Measurements from ENCODE around the gene RNF215. TPM values are rescaled to one million over a fixed set of nuclear protein-coding genes. Genes with fewer than 3 reads are reported as not detected.

Gene RNF215
- total RNA-seq, 1 experiment from 2014 or later, result 48.8 TPM

GRCh38 chr22:30413745-30414524 lies 26.7 kb upstream of the RNF215 start:
- intact Hi-C loops (cut with micrococcal nuclease; ENCODE audit: unreplicated experiment), result no loop called here
- CTCF ChIA-PET, result no interaction called here
- Mint-ChIP-seq H3K27ac (ENCODE audit: unreplicated experiment) (no peak overlapping the region), H3K9me3 (ENCODE audit: low read depth, unreplicated experiment) (no peaks in the 10 kb centered on the region), H3K36me3 (ENCODE audit: insufficient read depth, unreplicated experiment) (peaks cover 78% of the 10 kb centered on the region), H3K4me1 (ENCODE audit: low read depth, unreplicated experiment) (peaks cover 19% of the 10 kb centered on the region), H3K4me3 (ENCODE audit: low read depth, unreplicated experiment) (no peak overlapping the region), H3K27me3 (ENCODE audit: unreplicated experiment) (no peaks in the 10 kb centered on the region)
- TF ChIP-seq, protein P1, sequence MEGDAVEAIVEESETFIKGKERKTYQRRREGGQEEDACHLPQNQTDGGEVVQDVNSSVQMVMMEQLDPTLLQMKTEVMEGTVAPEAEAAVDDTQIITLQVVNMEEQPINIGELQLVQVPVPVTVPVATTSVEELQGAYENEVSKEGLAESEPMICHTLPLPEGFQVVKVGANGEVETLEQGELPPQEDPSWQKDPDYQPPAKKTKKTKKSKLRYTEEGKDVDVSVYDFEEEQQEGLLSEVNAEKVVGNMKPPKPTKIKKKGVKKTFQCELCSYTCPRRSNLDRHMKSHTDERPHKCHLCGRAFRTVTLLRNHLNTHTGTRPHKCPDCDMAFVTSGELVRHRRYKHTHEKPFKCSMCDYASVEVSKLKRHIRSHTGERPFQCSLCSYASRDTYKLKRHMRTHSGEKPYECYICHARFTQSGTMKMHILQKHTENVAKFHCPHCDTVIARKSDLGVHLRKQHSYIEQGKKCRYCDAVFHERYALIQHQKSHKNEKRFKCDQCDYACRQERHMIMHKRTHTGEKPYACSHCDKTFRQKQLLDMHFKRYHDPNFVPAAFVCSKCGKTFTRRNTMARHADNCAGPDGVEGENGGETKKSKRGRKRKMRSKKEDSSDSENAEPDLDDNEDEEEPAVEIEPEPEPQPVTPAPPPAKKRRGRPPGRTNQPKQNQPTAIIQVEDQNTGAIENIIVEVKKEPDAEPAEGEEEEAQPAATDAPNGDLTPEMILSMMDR (IDR thresholded peaks at IDR 0.05; ENCODE audit: unreplicated experiment), result no peak
- no TSS peak for BruUV-seq (replicated peaks)
- no peak for DNase-seq

- BruUV-seq (replicated peaks), result no TSS peak
- H3K4me1 Mint-ChIP-seq (ENCODE audit: low read depth, unreplicated experiment), result peaks cover 19% of the 10 kb centered on the region
- H3K27ac Mint-ChIP-seq (ENCODE audit: unreplicated experiment), result no peak overlapping the region
- TF ChIP-seq, protein P1 (IDR thresholded peaks at IDR 0.05; ENCODE audit: unreplicated experiment), result no peak
- intact Hi-C loops (cut with micrococcal nuclease; ENCODE audit: unreplicated experiment), result no loop called here
- no peak overlapping the region for H3K4me3 Mint-ChIP-seq (ENCODE audit: low read depth, unreplicated experiment)
- peaks cover 80% of the 10 kb centered on the region for H3K36me3 Mint-ChIP-seq (ENCODE audit: insufficient read depth, unreplicated experiment)
- no peak for DNase-seq
- H3K9me3 Mint-ChIP-seq (ENCODE audit: low read depth, unreplicated experiment), result no peaks in the 10 kb centered on the region
- H3K27me3 Mint-ChIP-seq (ENCODE audit: unreplicated experiment), result no peaks in the 10 kb centered on the region
- CTCF ChIA-PET, result interaction anchor here (0.6 to 0.7 kb wide), 2 partner anchors 247 to 923 kb away, joined by 3 to 4 read pairs; no protein-coding TSS in a partner anchor
Observed at GRCh38 chr22:30413001-30413400, 25.8 kb upstream of the RNF215 start.

GRCh38 chr22:30411780-30412179 lies 24.6 kb upstream of the RNF215 start:
- Mint-ChIP-seq H3K4me3 (ENCODE audit: low read depth, unreplicated experiment) (no peak overlapping the region), H3K4me1 (ENCODE audit: low read depth, unreplicated experiment) (peaks cover 12% of the 10 kb centered on the region), H3K27ac (ENCODE audit: unreplicated experiment) (peak overlapping the region; percentile 32), H3K36me3 (ENCODE audit: insufficient read depth, unreplicated experiment) (peaks cover 75% of the 10 kb centered on the region), H3K27me3 (ENCODE audit: unreplicated experiment) (no peaks in the 10 kb centered on the region), H3K9me3 (ENCODE audit: low read depth, unreplicated experiment) (no peaks in the 10 kb centered on the region)
- no TSS peak for BruUV-seq (replicated peaks)
- CTCF ChIA-PET, result interaction anchor here (1.6 kb wide), 1 partner anchor 9 kb away, joined by 3 read pairs; no protein-coding TSS in a partner anchor
- TF ChIP-seq, protein P1 (IDR thresholded peaks at IDR 0.05; ENCODE audit: unreplicated experiment), result no peak
- intact Hi-C loops (cut with micrococcal nuclease; ENCODE audit: unreplicated experiment), result no loop called here
- DNase-seq, result no peak

GRCh38 chr22:30408388-30409102 lies 21.3 kb upstream of the RNF215 start:
- no peaks in the 10 kb centered on the region for H3K27me3 Mint-ChIP-seq (ENCODE audit: unreplicated experiment)
- no peaks in the 10 kb centered on the region for H3K4me1 Mint-ChIP-seq (ENCODE audit: low read depth, unreplicated experiment)
- intact Hi-C loops (cut with micrococcal nuclease; ENCODE audit: unreplicated experiment), result no loop called here
- no peak overlapping the region for H3K27ac Mint-ChIP-seq (ENCODE audit: unreplicated experiment)
- H3K9me3 Mint-ChIP-seq (ENCODE audit: low read depth, unreplicated experiment), result no peaks in the 10 kb centered on the region
- no peak overlapping the region for H3K4me3 Mint-ChIP-seq (ENCODE audit: low read depth, unreplicated experiment)
- no peak for DNase-seq
- TF ChIP-seq, protein P1 (IDR thresholded peaks at IDR 0.05; ENCODE audit: unreplicated experiment), result no peak
- BruUV-seq (replicated peaks), result no TSS peak
- H3K36me3 Mint-ChIP-seq (ENCODE audit: insufficient read depth, unreplicated experiment), result peaks cover 54% of the 10 kb centered on the region
- CTCF ChIA-PET, result interaction anchor here (0.9 kb wide), 2 partner anchors 11 to 14 kb away, joined by 3 to 6 read pairs; no protein-coding TSS in a partner anchor

Data from Calu3 (cell line).